NCI-H2107 treated with DMSO at 0.1 percent for 48 hours (cell line): Measurements from ENCODE around the gene TMEM62.

Experiments used
- DNase-seq: peaks from one replicate; lab custom pipeline; 2025; ENCODE audit not compliant: unreplicated experiment; lab: John Stamatoyannopoulos, UW

Gene TMEM62

DNA sequence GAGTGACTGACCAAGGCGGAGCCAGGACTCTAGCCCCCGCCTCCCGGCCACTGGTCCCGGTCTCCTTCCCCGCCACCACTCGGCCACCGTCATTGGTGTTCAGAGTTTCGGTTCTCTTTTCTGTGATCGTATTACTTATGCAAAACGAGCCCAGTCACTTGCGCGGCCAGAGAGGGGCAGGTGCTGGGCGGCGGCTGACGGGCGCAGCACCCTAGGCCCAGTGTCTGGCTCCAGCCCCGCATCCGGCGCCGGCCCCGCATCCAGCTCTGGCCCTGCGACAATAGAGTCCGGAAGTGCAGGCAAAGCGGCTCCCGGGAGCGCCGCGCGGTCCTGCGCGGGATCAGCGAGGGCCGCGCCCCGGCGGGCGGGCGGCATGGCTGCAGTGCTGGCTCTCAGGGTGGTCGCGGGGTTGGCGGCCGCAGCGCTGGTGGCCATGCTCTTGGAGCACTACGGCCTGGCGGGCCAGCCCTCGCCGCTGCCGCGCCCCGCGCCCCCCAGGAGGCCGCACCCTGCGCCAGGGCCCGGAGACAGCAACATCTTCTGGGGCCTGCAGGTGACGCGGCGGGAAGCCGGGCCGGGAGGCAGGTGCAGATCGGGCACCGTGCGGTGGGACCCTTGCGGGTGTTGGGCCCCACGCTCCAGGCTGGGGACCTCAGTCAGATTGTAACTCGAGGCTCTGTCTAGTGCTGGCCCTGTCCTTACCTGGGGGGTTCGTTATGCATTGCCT lies at the start of gene TMEM62:
Gene TMEM62 (plus strand): TSS at position 157 of the 727 bp plus-strand sequence. CDS start 217 bp downstream, at position 374.
- peak; percentile 25 for DNase-seq

DNA sequence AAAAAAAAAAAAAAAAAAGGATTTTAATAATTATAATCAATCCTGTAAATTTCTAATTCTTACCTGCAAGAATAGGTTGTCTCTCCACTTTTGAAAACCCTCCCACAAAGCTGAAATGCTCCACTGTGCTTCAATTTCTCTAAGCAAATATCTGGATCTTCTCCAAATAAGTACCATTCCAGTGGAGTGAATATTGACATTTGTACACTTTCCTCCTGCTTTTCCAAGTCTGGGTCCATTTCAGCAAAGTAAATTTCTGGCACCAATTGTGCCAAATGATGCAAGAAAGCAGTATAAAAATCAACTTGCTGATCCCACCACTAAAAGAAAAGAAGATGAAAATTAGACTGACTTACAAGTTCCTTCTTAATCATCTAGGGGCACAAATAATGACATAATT lies 47.5 kb upstream of the TMEM62 start:
- no peak for DNase-seq

DNA sequence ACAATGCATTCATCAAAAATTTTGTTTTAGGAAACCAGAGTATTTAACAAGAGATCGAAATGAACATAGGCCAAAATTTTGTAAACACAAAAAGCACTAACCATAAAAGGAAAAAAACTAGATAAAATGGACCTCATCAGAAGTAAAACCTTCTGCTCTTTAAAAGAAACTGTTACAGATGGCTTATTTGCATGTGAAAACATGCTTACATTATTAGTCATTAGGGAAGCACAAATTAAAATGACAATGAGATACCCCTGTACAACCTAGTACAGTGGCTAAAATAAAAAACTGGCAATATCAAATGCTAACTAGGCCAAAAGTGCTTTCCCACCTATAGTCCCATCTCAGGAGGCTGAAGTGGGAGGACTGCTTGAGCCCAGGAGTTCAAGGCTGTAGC lies 46.8 kb upstream of the TMEM62 start:
- DNase-seq, result no peak

DNA sequence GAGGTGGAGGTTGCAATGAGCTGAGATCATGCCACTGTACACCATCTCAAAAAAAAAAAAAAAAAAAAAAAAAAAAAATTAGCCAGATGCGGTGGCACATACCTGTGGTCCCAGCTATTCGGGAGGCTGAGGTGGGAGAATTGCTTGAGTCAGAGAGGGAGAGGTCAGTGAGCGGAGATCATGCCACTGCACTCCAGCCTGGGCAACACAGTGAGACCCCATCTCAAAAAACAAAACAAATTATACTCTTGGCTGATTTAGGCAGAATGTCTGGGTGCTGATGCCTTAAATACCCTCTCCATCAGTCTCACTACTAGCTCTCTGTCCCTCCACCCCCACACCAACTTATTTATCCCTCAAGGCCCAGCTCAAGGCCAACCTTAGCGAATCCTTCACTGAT lies 41.5 kb upstream of the TMEM62 start:
- DNase-seq, result no peak

DNA sequence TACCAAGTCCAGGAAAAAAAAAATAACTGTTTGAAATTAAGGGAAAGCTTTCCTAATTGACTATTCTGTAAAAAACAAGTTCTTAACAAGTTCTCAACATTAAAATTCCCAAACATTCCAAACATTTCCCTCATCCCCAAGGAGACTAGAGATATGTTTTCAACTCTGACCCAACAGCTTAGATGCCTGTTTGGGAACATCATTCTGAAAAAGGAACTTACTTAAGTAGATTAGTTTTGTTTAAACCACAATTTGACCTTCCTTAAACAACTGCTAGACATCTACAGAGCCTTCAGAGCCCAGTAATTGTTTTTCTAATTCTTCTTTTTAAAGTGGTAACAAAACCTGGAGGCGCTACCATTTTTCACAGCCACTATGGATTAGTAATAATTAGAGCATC lies 40.4 kb upstream of the TMEM62 start:
- DNase-seq, result no peak

GRCh38 chr15:43094416-43095030 lies 38.9 kb upstream of the TMEM62 start:
- DNase-seq, result no peak

- no peak for DNase-seq
Measured at GRCh38 chr15:43095243-43095642, 38.1 kb upstream of the TMEM62 start.

GRCh38 chr15:43095708-43096347 lies 37.6 kb upstream of the TMEM62 start:
- DNase-seq, result no peak

GRCh38 chr15:43096411-43096810 lies 37.0 kb upstream of the TMEM62 start:
- no peak for DNase-seq

- no peak for DNase-seq
Measured at GRCh38 chr15:43099105-43099845, 34.1 kb upstream of the TMEM62 start.

- no peak for DNase-seq
Measured at GRCh38 chr15:43100971-43101370, 32.4 kb upstream of the TMEM62 start.

- no peak for DNase-seq
Measured at GRCh38 chr15:43102187-43102586, 31.2 kb upstream of the TMEM62 start.

DNA sequence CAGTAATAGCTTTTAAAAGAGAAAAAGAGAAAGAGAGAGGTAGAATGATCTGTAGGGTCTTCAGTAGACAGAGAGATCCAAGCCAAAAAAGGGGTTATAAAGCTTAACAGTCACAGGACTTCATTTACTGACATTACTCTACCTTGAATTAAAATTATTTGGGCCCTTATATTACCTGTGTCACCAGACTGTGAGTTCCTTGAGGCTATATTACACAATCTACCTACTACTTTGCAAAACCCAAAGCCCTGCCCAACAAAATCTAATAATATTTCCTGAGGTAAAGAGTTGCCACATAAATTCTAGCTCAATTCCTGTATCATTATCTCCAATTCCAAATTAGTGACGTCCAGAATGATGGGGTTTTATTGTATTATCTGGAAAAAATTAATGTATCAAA lies 29.5 kb upstream of the TMEM62 start:
- DNase-seq, result no peak

- DNase-seq, result no peak
Measured at GRCh38 chr15:43104426-43104825, 29.0 kb upstream of the TMEM62 start.

GRCh38 chr15:43105077-43105736 lies 28.2 kb upstream of the TMEM62 start:
- DNase-seq, result peak; percentile 14

DNA sequence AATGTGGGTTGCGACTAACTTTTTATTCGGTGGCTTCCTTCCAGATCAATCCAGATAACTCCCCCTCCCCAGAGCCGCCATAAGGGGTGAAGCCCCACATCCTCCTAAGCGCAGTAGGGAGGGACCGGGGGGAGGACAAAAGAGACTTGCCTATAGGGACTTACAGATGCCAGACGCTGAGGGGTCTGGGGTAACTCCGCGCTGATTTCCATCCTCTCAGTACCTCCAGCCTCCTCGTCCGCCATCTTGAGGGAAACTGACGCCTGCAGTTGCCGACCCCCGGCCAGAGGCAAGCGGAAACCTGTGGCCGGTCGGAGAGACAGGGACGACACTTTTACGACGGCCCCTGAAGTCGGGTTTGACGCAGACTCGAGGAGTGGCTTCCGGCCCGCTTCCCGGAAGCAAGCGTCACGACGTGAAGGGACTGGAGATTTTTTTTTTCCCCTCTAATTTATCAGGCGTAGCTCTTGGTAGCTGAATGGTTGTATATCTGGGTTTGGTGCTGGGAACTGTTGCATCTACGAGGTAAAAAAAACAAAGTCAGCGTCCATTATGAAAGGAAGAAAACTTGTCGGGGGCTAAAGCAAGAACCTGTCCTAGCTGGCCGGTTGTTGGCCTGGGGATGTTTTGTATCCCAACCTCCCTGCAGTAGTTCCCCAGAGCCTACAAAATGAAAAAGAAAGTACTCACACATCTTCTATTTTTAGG lies 27.5 kb upstream of the TMEM62 start, which contains the start of gene UBR1:
Gene UBR1 (minus strand): TSS at position 261 of the 708 bp plus-strand sequence. CDS start 16 bp downstream, at position 245.
- peak; percentile 9 for DNase-seq

- DNase-seq, result no peak
Measured at GRCh38 chr15:43106486-43106829, 26.9 kb upstream of the TMEM62 start.

DNA sequence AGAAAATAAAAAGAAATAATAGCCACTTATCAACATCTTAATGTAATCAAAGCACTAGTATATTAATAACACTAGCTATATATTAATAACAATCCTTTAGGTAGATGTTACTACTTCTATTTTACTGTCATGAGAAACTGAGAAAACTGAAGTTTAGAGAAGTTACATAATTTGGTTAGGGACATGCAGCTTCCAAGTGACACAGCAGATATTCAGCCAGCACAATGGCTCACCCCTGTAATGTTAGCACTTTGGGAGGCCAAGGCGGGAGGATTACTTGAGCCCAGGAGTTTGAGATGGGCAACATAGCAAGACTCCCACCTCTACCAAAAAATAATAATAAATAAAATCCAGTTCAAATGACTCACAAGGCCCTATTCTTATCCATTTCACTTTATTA lies 25.6 kb upstream of the TMEM62 start:
- DNase-seq, result no peak

DNA sequence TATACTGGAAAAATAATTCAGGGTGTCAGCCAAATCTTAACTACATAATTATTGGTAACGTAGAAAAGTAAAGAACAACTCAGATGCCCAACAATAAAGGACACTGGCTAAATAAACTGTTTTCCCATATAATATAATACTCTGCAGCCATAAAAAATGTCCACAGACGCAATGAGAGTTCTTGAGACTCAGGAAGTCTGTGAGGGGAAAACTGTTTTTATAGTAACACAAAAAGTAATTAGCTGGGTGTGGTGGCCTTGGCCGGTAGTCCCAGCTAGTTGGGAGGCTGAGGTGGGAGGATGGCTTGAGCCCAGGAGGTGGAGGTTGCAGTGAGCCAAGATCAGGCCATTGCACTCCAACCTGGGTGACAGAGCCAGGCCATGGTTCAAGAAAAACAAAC lies 22.0 kb upstream of the TMEM62 start:
- no peak for DNase-seq

- DNase-seq, result no peak
Measured at GRCh38 chr15:43118286-43118685, 15.1 kb upstream of the TMEM62 start.
